HG02973 (cell line): ENCODE measurements around the gene CPNE9.

Source experiments
- ATAC-seq: cut with Tn5 transposase; IDR thresholded peaks from one replicate; pipeline ENCODE4 v1.9.1; 2021; ENCODE audit warnings: moderate library complexity; ENCODE audit not compliant: unreplicated experiment

Gene CPNE9

GRCh38 chr3:9744162-9744561 is 40.5 kb downstream of the CPNE9 start:
- no peak for ATAC-seq

GRCh38 chr3:9745521-9745920 is 41.9 kb downstream of the CPNE9 start:
- no peak for ATAC-seq

- no peak for ATAC-seq
Measured at GRCh38 chr3:9746330-9746729, 42.7 kb downstream of the CPNE9 start.

- ATAC-seq: no peak
Measured at GRCh38 chr3:9747267-9747666, 43.6 kb downstream of the CPNE9 start.

- no peak for ATAC-seq
Measured at GRCh38 chr3:9748031-9748430, 44.4 kb downstream of the CPNE9 start.

- ATAC-seq: no peak
Measured at GRCh38 chr3:9749296-9749644, 45.6 kb downstream of the CPNE9 start.

- ATAC-seq: peak; percentile 87
Measured at GRCh38 chr3:9749645-9750555, 46.3 kb downstream of the CPNE9 start, which contains the start of gene OGG1. Gene OGG1 (plus strand): TSS chr3:9749952. CDS start chr3:9750287, 335 bp downstream.

GRCh38 chr3:9750556-9751411 is 47.2 kb downstream of the CPNE9 start:
- no peak for ATAC-seq

- ATAC-seq: no peak
Measured at GRCh38 chr3:9754678-9755077, 51.0 kb downstream of the CPNE9 start.

- no peak for ATAC-seq
Measured at GRCh38 chr3:9757427-9757826, 53.8 kb downstream of the CPNE9 start.

GRCh38 chr3:9760779-9761505 is 57.3 kb downstream of the CPNE9 start:
- ATAC-seq: no peak

- no peak for ATAC-seq
Measured at GRCh38 chr3:9761919-9762318, 58.3 kb downstream of the CPNE9 start.

- ATAC-seq: no peak
Measured at GRCh38 chr3:9762871-9763270, 59.2 kb downstream of the CPNE9 start.

GRCh38 chr3:9765865-9766264 is 62.2 kb downstream of the CPNE9 start:
- ATAC-seq: no peak

GRCh38 chr3:9767418-9767817 is 63.8 kb downstream of the CPNE9 start:
- ATAC-seq: no peak

GRCh38 chr3:9768141-9768775 is 64.6 kb downstream of the CPNE9 start:
- ATAC-seq: no peak

GRCh38 chr3:9769012-9769411 is 65.4 kb downstream of the CPNE9 start:
- ATAC-seq: no peak

GRCh38 chr3:9769426-9770275 is 66.0 kb downstream of the CPNE9 start, which contains the start of gene CAMK1:
Gene CAMK1 (minus strand): TSS chr3:9769947. CDS start chr3:9767749, 2,198 bp downstream.
- ATAC-seq: no peak

GRCh38 chr3:9770276-9770812 is 66.7 kb downstream of the CPNE9 start:
- no peak for ATAC-seq
